Putamen (tissue), 1 donor: ENCODE results near the gene ANKRD1.
"Not testable (repeated sequence)": the region's sequence is repeated elsewhere in the genome, so short reads cannot be mapped to it uniquely, and the experiment has no call there.

Source experiments
- DNase-seq: peaks from one replicate; pipeline ENCODE4 v3.0.0-alpha.2; 2016; ENCODE audit warnings: low spot score

The ANKRD1 gene

GRCh38 chr10:90920986-90921666, at the start of gene ANKRD1:
Gene ANKRD1 (minus strand): TSS chr10:90921087. CDS start chr10:90921027, 60 bp downstream.
- DNase-seq, result no peak

- no peak for DNase-seq
These were observed 49.2 kb upstream of the ANKRD1 start for GRCh38 chr10:90969947-90970673.

DNA sequence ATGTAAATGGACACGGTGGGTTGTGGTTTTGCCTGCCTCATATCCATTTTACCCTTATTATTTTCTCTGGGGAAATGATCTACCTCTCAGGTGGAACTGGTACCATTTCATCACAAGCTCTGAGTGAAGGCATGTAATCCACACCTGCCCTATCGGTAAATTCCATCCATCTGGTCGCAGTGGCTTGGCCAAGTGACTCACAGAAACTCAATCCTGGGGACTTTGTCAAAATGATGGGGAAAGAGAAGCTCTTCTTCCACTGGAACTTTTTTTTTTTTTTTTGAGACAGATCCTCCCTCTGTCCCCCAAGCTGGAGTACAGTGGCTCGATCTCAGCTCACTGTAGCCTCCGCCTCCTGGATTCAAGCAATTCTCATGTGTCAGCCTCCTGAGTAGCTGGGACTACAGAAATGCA, 48.2 kb upstream of the ANKRD1 start:
- no peak for DNase-seq

GRCh38 chr10:90968328-90969081, 47.6 kb upstream of the ANKRD1 start:
- no peak for DNase-seq

DNA sequence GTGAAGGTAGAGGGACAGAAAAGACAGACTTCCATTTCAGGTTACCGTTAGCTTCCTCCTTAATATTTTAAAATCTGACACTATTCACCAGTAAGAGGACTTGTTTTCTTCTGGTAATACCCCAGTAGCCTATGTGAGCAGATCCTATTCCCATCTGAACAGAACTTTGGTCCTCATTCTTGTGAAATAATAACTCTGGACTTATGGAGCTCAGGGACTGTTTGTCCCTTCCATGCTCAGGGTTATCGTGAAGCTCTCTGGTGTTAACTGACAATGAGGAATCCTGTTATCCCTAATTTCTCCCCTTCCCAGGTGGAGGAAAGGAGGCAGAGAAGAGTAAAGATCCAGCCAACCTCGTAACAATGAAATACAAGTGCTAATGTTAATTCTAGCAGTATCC, 47.0 kb upstream of the ANKRD1 start:
- no peak for DNase-seq

DNA sequence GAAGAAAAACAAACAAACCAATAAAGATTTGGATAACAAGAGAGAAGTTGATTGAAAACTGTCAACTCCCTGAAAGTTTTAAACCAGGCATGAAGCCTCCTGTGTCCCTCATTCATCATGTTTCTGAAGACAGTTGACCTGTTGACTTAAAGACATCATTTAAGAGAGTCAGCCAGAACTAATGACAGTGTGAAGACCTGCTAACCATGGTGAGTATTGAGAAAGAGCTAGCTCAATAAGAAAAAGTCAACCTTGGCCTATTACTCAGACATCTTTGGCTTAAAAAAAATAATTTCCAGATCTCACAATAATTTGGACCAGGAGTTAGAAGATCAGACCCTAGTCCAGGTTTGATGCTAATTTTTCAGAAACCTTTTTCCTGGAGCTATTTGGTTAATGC, 45.3 kb upstream of the ANKRD1 start:
- no peak for DNase-seq

- no peak for DNase-seq
These were observed 44.8 kb upstream of the ANKRD1 start for GRCh38 chr10:90965720-90966119.

DNA sequence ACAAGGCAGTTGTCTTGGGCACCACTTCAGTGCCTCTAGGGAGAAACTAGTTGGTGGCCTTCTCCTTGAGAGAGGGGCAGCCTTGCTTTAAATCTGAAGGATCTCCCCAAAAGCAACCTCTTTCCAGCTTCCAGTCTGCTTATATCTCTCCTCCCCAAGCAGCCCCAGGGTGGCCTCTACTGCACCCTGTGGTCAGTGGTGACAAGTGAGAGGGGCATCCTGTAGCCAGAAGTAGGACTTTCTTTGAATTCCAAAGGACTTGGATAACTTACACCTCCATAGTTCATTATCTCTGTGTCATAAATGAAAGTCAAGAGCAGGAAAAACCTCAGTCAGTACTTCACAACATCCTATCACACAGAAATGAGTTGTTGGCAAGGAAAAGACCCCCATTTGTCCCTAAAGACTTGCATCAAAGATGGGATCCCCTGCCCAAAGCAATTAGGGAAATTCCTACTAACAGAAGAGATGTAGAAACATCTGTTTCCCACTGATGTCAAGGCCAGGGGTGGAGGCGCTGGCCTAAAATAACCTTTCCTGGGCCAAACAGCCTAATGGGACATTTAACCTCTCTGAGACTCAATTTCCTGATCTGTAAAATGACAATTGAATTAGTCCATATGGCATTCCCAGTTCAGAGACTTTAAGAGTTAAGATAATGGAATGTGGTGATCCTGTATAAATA, 44.0 kb upstream of the ANKRD1 start:
- no peak for DNase-seq

- DNase-seq, result no peak
These were observed 42.4 kb upstream of the ANKRD1 start for GRCh38 chr10:90963331-90963730.

DNA sequence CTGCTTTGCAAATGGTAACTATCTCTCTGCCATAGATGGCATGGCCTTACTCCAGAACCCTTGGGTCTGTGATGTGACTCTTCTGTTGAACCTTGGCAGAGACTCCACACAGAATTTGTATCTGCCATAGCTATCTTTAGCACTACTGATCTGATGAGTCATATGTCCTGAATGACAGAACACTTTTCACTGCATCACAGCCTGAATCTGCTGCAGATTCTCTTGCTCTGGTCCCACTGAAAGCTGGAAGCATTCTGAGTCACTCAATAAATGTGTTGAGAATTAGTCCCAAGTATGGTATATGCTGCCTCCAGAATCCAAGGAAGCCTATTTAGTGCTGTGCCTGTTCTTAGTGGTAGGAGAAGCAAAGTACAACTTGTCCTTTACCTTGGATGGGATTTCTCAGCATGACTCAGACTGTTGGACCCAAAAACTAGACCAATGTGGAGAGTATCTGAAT, 39.5 kb upstream of the ANKRD1 start:
- peak; percentile 70 for DNase-seq

- no peak for DNase-seq
These were observed 38.9 kb upstream of the ANKRD1 start for GRCh38 chr10:90959826-90960225.

GRCh38 chr10:90958781-90959180, 37.9 kb upstream of the ANKRD1 start:
- DNase-seq, result no peak

DNA sequence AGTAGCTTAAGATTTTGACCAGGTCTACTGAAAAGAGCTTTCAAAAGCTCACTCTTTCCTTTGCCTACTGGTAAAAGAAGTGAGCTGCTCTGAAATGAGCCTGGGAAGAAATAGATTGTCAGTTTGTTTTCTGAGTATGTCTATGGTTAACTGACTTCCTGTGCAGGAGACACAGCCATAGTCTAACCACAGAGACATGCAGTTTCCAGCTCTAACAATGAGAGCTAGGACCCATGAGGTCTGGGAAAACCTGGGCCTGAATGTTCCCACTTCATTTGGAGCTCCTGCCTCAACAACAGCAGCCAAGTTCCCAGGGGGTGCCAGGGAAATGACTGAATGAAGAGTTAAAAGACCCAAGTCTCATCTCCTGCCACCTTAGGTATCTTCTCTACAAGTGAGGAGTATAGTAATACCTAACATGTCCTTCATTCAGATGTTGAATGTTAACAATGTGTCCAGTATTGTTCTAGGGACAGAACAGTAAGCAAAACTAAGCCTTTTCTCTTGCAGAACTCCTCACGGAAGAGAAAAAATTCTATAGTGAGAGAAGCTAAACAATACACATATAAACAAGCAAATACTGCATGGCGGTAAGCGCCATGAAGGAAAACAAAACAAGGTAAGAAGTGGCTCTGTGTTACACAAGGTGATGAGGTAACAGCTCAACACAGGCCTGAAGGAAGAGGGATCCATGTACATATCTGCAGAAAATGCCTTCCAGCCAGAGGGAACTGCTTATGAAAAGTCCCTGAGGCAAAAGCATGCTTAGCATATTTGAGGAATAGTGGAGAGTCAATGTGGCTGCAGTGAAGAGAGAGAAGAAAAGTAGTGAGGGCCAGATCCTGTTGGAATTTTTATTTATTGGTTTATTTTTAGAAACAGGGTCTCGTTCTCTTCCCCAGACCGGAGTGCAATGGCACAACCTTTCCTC, 26.4 kb upstream of the ANKRD1 start:
- DNase-seq, result no peak

GRCh38 chr10:90945491-90946070, 24.7 kb upstream of the ANKRD1 start:
- DNase-seq, result peak; percentile 28

DNA sequence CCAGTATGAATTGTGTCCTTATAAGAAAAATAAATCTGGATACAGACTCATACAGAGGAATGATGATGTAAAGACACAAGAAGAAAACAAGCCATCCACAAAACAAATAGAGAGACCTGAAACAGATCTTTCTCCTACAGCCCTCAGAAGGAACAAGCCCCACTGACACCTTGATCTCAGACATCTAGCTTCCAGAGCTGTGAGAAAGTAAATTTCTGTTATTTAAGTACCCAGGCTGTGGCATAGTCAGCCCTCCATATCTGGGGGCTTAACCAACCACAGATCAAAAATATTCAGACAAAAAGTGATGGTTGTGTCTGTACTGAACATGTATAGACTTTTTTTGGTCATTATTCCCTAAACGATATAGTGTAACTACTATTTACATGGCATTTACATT, 23.9 kb upstream of the ANKRD1 start:
- no peak for DNase-seq

GRCh38 chr10:90942980-90943379, 22.1 kb upstream of the ANKRD1 start:
- not testable (repeated sequence) for DNase-seq

DNA sequence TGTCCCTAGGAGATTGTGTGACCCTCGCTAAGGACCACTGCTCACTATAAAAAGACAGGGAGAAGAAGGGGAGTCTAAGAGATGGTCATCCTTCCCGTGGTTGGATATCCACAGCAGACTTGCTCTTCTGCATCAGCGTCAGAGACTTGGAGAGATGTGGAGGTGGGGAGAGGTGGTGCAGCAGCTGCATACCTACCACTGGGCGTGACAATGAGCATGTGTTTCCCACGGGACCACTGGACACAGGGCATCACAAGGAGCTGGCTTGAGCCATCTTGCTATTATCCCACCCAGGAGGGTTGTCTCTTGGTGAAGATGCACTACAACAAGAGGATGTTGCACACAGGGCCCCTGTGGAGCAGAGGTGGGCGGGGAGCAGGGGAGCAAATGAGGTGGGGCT, 18.8 kb upstream of the ANKRD1 start:
- no peak for DNase-seq

DNA sequence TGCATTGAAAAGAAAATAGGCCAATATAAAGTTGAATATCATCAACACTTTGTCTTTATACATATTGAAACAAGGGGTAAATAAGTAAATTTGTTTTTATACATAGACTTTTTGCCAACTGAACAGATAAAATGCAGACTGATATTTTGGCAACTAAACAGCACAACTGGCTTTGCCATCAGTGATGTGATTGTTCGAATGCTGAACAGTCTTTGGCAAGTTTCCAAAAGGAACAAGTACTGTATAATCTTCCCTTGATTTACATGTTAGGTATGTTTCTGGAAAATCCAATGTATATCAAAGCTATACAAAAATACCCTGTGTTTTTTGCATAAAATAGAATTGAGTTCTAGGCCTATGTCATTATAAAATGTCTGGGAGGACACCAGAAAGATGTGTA, 18.2 kb upstream of the ANKRD1 start:
- peak; percentile 10 for DNase-seq

GRCh38 chr10:90937645-90938258, 16.9 kb upstream of the ANKRD1 start:
- no peak for DNase-seq

DNA sequence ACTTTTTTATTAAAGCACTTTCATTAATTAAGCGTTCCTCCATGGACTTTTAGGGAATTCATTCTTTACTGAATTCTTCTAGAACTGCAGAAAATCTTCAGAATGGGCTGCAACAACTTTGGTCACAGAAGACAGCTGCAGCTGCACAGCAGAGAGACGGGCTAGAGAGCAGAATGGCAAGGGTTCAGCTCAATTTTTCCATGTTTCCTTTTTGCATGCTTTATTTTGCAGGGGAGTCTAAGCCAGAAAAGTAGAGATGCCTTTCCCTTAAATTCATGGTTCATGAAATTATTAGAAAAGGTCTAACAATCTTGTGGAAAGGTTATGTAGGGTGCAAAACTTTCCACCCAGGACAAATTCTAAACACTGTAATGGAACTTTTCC, 15.4 kb upstream of the ANKRD1 start:
- no peak for DNase-seq
